Keratinocyte (primary cell): ENCODE measurements around the gene HELT. TPM values are rescaled to one million over a fixed set of nuclear protein-coding genes. Genes with fewer than 3 reads are reported as not detected.

ENCODE experiments used
- DNase-seq: peaks from one replicate; pipeline ENCODE4 v3.0.0-alpha.2; 2011; ENCODE audit warnings: low read depth, missing footprints, low spot score
- FAIRE-seq: peaks from 2 replicates; lab custom pipeline; 2011; peaks lifted over from hg19 to GRCh38; lab: Jason Lieb, UNC
- H2AFZ ChIP-seq: 2 replicates; pipeline ENCODE4 v1.6.0; 2012; ENCODE audit warnings: low read length, control low read depth, inconsistent platforms; ENCODE audit not compliant: control insufficient read depth
- H3K27ac ChIP-seq: 2 replicates; pipeline ENCODE4 v1.5.1; 2011; ENCODE audit warnings: low read length; ENCODE audit not compliant: control insufficient read depth, insufficient read depth
- H3K27me3 ChIP-seq: 3 replicates; pipeline ENCODE4 v1.6.0; 2011; ENCODE audit warnings: low read length; ENCODE audit not compliant: control insufficient read depth, insufficient read depth; ENCODE audit errors: extremely low read depth
- H3K36me3 ChIP-seq, 2 experiments: 2 replicates in 1 of 2; 3 replicates in 1 of 2; pipeline ENCODE4 v1.5.1; 2011; ENCODE audit warnings: low read length in 2 of 2, mild to moderate bottlenecking in 1 of 2; ENCODE audit not compliant: control insufficient read depth in 2 of 2, insufficient read depth in 2 of 2; ENCODE audit errors: extremely low read depth in 1 of 2
- H3K4me1 ChIP-seq: 3 replicates; pipeline ENCODE4 v1.5.1; 2011; ENCODE audit warnings: low read length; ENCODE audit not compliant: control insufficient read depth, insufficient read depth; ENCODE audit errors: extremely low read depth
- H3K4me2 ChIP-seq: 3 replicates; pipeline ENCODE4 v1.6.0; 2011; ENCODE audit warnings: low read depth, low read length; ENCODE audit not compliant: control insufficient read depth, insufficient read depth; ENCODE audit errors: extremely low read depth
- H3K4me3 ChIP-seq, 3 experiments: fragments of 200-600 bp in 1 of 3; sonication (generic) in 1 of 3; 2 replicates in 2 of 3; 3 replicates in 1 of 3; pipeline ENCODE4 v1.5.1; 2011 to 2016; ENCODE audit warnings: low read length in 3 of 3, mild to moderate bottlenecking in 3 of 3, control low read depth in 2 of 3, inconsistent platforms in 1 of 3, low read depth in 1 of 3, mixed read lengths in 1 of 3, mixed run types in 1 of 3, moderate library complexity in 1 of 3; ENCODE audit not compliant: control insufficient read depth in 2 of 3, insufficient read depth in 2 of 3; ENCODE audit errors: extremely low read depth in 1 of 3
- H3K79me2 ChIP-seq: 2 replicates; pipeline ENCODE4 v1.6.0; 2012; ENCODE audit warnings: low read length; ENCODE audit not compliant: control insufficient read depth, insufficient read depth
- H3K9ac ChIP-seq: 3 replicates; pipeline ENCODE4 v1.6.0; 2011; ENCODE audit warnings: low read length; ENCODE audit not compliant: control insufficient read depth, insufficient read depth; ENCODE audit errors: extremely low read depth
- H3K9me1 ChIP-seq: 3 replicates; pipeline ENCODE4 v1.6.0; 2011; ENCODE audit warnings: low read length; ENCODE audit not compliant: control insufficient read depth, insufficient read depth; ENCODE audit errors: extremely low read depth
- H3K9me3 ChIP-seq: 2 replicates; pipeline ENCODE4 v1.5.1; 2012; ENCODE audit warnings: low read depth, low read length; ENCODE audit not compliant: control insufficient read depth
- H4K20me1 ChIP-seq: 3 replicates; pipeline ENCODE4 v1.6.0; 2011; ENCODE audit warnings: low read length; ENCODE audit not compliant: control insufficient read depth, insufficient read depth; ENCODE audit errors: extremely low read depth
- CTCF ChIP-seq, 3 experiments: IDR thresholded peaks in 1 of 3; conservative IDR thresholded peaks in 1 of 3; optimal IDR thresholded peaks in 1 of 3; 2 replicates in 2 of 3; 3 replicates in 1 of 3; pipeline versions ENCODE3 to v1.5.1; 2011; ENCODE audit warnings: low read length in 3 of 3, mild to moderate bottlenecking in 3 of 3, moderate library complexity in 2 of 3, control low read depth in 1 of 3, inconsistent platforms in 1 of 3; ENCODE audit not compliant: insufficient read depth in 2 of 3; ENCODE audit errors: extremely low read depth in 1 of 3
- EZH2 ChIP-seq: IDR thresholded peaks from one replicate; pipeline ENCODE4 v1.6.1; 2012; ENCODE audit warnings: inconsistent platforms, mild to moderate bottlenecking, low read length, moderate library complexity
- dilution Hi-C: fragments of 300-500 bp; cut with MboI; formaldehyde crosslinking; loops from one replicate; pipeline ENCODE4 v1.7.0; 2020; ENCODE audit warnings: low sequenced_read_pairs; ENCODE audit not compliant: extremely low pct_ligation_motif_present
- polyA plus RNA-seq, 5 experiments: library from polyadenylated mRNA; depleted of rRNA in 3 of 5; stranded (reverse) in 3 of 5; stranded (forward) in 1 of 5; unstranded in 1 of 5; fragments of >200 nt; gene quantifications; 1 replicate in 1 of 5; 2 replicates in 3 of 5; 3 replicates in 1 of 5; pipeline versions ENCODE4 v1.2.1 to v1.2.3, GENCODE V29; 2011 to 2012; ENCODE audit warnings: missing spikeins in 2 of 5, low read depth in 1 of 5, low replicate concordance in 1 of 5

HELT gene
- polyA plus RNA-seq, 1 donor (not counting 4 experiments of a cell fraction or from before 2014, with no cell fraction given), result not detected

DNA sequence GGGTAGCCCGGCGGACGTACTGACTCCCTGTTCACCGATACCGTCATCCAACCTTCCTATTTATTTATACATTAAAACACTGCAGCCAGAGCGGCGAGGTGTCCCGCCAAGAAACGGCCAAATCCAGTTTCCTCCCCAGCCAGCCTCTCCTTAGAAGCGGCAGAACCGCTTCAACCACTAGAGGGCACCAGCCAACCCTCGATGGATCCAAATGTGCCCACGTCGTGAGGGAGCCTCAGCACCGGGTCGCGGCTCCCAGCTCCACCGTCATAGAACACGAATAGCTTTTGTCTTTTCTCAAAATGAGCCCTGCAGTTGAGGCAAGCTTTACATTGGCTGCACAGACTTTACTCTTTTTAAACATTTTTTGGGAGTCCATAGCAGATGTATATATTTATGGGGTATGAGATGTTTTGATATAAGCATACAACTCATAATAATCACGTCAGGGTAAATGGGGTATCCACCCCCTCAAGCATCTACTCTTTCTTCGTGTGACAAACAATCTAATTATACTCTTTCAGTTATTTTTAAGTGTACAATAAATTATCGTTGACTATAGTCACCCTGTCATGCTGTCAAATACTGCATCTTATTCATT, 13.0 kb upstream of the HELT start:
- H3K9me3 ChIP-seq, result no peaks in the 10 kb centered on the region
- H3K4me3 ChIP-seq, result peak overlapping the region in 2 of 3 experiments; percentile 15 to 16
- H3K4me1 ChIP-seq, result peaks cover 5% of the 10 kb centered on the region
- H4K20me1 ChIP-seq, result no peaks in the 10 kb centered on the region
- peak overlapping the region; percentile 2 for H2AFZ ChIP-seq
- H3K27ac ChIP-seq, result no peak overlapping the region
- peak; percentile 15 for DNase-seq
- H3K9me1 ChIP-seq, result no peaks in the 10 kb centered on the region
- dilution Hi-C loops, result no loop called here
- FAIRE-seq, result no peak
- no peaks in the 10 kb centered on the region for H3K79me2 ChIP-seq
- TF ChIP-seq CTCF (optimal IDR thresholded peaks at IDR 0.05 in 1 of 3, IDR thresholded peaks at IDR 0.05 in 1 of 3, conservative IDR thresholded peaks at IDR 0.05 in 1 of 3; ENCODE audit: extremely low read depth in 1 of 3, insufficient read depth in 2 of 3, low read length in 3 of 3) (peak; percentile 90 to 93 (median 91)), EZH2 (no peak)
- H3K36me3 ChIP-seq, result no peaks in the 10 kb centered on the region
- H3K27me3 ChIP-seq, result peaks cover 34% of the 10 kb centered on the region
- H3K4me2 ChIP-seq, result peak overlapping the region; percentile 52
- no peak overlapping the region for H3K9ac ChIP-seq

DNA sequence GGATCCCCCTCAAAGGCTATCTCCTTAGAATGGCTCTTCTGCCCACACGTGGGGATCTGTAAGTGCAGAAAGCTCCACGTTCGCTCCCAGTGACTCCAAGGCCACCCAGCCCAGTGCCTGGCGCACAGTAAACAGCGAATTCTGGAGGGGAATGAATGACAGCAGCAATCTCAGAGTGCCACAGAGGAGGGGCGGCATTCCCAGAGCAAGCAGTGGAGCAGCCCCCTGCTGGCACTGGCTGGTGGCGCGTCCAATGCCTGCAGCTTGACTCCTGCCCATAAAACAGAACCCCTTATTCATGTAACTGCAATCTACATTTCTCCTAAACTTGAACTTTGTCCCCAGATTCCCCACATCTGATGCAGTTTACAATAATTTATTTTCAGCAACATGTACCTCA, 6.9 kb upstream of the HELT start:
- Histone ChIP-seq H3K36me3 (no peaks in the 10 kb centered on the region), H3K4me1 (no peaks in the 10 kb centered on the region), H2AFZ (no peak overlapping the region), H3K79me2 (no peaks in the 10 kb centered on the region), H3K9ac (no peak overlapping the region), H3K4me3 (no peak overlapping the region), H3K27ac (no peak overlapping the region), H4K20me1 (peaks cover 2% of the 10 kb centered on the region), H3K9me3 (no peaks in the 10 kb centered on the region), H3K9me1 (no peaks in the 10 kb centered on the region), H3K27me3 (peaks cover 51% of the 10 kb centered on the region), H3K4me2 (no peak overlapping the region)
- DNase-seq (no peak), FAIRE-seq (no peak)
- dilution Hi-C loops, result no loop called here
- peak; percentile 61 to 74 (median 68) for TF ChIP-seq CTCF (optimal IDR thresholded peaks at IDR 0.05 in 1 of 3, IDR thresholded peaks at IDR 0.05 in 1 of 3, conservative IDR thresholded peaks at IDR 0.05 in 1 of 3; ENCODE audit: extremely low read depth in 1 of 3, insufficient read depth in 2 of 3, low read length in 3 of 3)
- TF ChIP-seq EZH2, result no peak
